Measurements from ENCODE around the gene KCNN2.

The KCNN2 gene

GRCh38 chr5:114362977-114363761, 1.3 kb downstream of the KCNN2 start:
- DNase-seq, result no peak

- DNase-seq, result no peak
Observed at GRCh38 chr5:114363837-114364236, 2.0 kb downstream of the KCNN2 start.

- no peak for DNase-seq
Observed at GRCh38 chr5:114367029-114367428, 5.2 kb downstream of the KCNN2 start.

- DNase-seq, result no peak
Observed at GRCh38 chr5:114369680-114370417, 8.0 kb downstream of the KCNN2 start.

- no peak for DNase-seq
Observed at GRCh38 chr5:114377050-114377844, 15.4 kb downstream of the KCNN2 start.

- DNase-seq, result no peak
Observed at GRCh38 chr5:114377946-114378345, 16.1 kb downstream of the KCNN2 start.

GRCh38 chr5:114380721-114381120, 18.9 kb downstream of the KCNN2 start:
- DNase-seq, result no peak

- DNase-seq, result no peak
Observed at GRCh38 chr5:114387433-114387832, 25.6 kb downstream of the KCNN2 start.

GRCh38 chr5:114390431-114390830, 28.6 kb downstream of the KCNN2 start:
- no peak for DNase-seq

- no peak for DNase-seq
Observed at GRCh38 chr5:114391321-114391720, 29.5 kb downstream of the KCNN2 start.

GRCh38 chr5:114393159-114393558, 31.3 kb downstream of the KCNN2 start:
- no peak for DNase-seq

- DNase-seq, result no peak
Observed at GRCh38 chr5:114402206-114402605, 40.3 kb downstream of the KCNN2 start.

- no peak for DNase-seq
Observed at GRCh38 chr5:114407783-114408182, 45.9 kb downstream of the KCNN2 start.

- DNase-seq, result no peak
Observed at GRCh38 chr5:114408847-114409246, 47.0 kb downstream of the KCNN2 start.

- no peak for DNase-seq
Observed at GRCh38 chr5:114411380-114411931, 49.6 kb downstream of the KCNN2 start.

- no peak for DNase-seq
Observed at GRCh38 chr5:114412510-114413171, 50.8 kb downstream of the KCNN2 start.

- DNase-seq, result no peak
Observed at GRCh38 chr5:114415760-114416159, 53.9 kb downstream of the KCNN2 start.

- DNase-seq, result no peak
Observed at GRCh38 chr5:114416254-114416653, 54.4 kb downstream of the KCNN2 start.

- DNase-seq, result no peak
Observed at GRCh38 chr5:114417519-114417918, 55.6 kb downstream of the KCNN2 start.

- no peak for DNase-seq
Observed at GRCh38 chr5:114418176-114419066, 56.6 kb downstream of the KCNN2 start.

- DNase-seq, result no peak
Observed at GRCh38 chr5:114419067-114419388, 57.2 kb downstream of the KCNN2 start.

- DNase-seq, result no peak
Observed at GRCh38 chr5:114419959-114420358, 58.1 kb downstream of the KCNN2 start.

Measured in NCI-H1694 treated with DMSO at 0.1 percent for 48 hours (cell line).